Spinal cord (tissue), 10 donors: Measurements from ENCODE around the gene AHSG. TPM values are rescaled to one million over a fixed set of nuclear protein-coding genes. Genes with fewer than 3 reads are reported as not detected.

Source experiments
- DNase-seq, 6 donors: peaks; one replicate each; pipeline versions ENCODE4 v3.0.0 to v3.0.0-alpha.2; 2013 to 2015; ENCODE audit warnings: low spot score in 6 of 6, low read depth in 4 of 6
- H3K27ac ChIP-seq: one replicate; pipeline ENCODE4 v1.5.1; 2013; ENCODE audit warnings: low read depth, low read length, control low read depth
- H3K27me3 ChIP-seq: one replicate; pipeline ENCODE4 v1.6.1; 2013; ENCODE audit warnings: low read length; ENCODE audit not compliant: control insufficient read depth, insufficient read depth
- H3K36me3 ChIP-seq: one replicate; pipeline ENCODE4 v1.6.1; 2013; ENCODE audit warnings: low read length; ENCODE audit not compliant: control insufficient read depth, insufficient read depth
- H3K4me1 ChIP-seq: one replicate; pipeline ENCODE4 v1.6.1; 2013; ENCODE audit warnings: low read length; ENCODE audit not compliant: control insufficient read depth, insufficient read depth
- H3K4me3 ChIP-seq: one replicate; pipeline ENCODE4 v1.5.1; 2013; ENCODE audit warnings: low read depth, low read length, control low read depth
- H3K9me3 ChIP-seq: one replicate; pipeline ENCODE4 v1.6.1; 2013; ENCODE audit warnings: low read length; ENCODE audit not compliant: control insufficient read depth, insufficient read depth
- WGBS: methylation state at CpG from one replicate; pipeline ENCODE4 v1.1.5; 2013; ENCODE audit warnings: missing lambda C conversion rate; ENCODE audit not compliant: insufficient coverage; 5-methylcytosine and 5-hydroxymethylcytosine counted together
- polyA plus RNA-seq, 2 donors: library from polyadenylated mRNA; unstranded; fragments of 120-200 nt; gene quantifications; one replicate each; pipeline ENCODE4 v1.2.1, GENCODE V29; 2013; ENCODE audit not compliant: insufficient read length in 2 of 2
- total RNA-seq, 2 donors: library from RNA; depleted of rRNA in 1 of 2; stranded (reverse); fragments of 120-200 nt in 1 of 2; fragments of >200 nt in 1 of 2; gene quantifications; one replicate each; pipeline versions ENCODE4 v1.2.3 to v1.2.4, GENCODE V29; 2013 to 2014
- donor health status: healthy.

AHSG gene
- total and polyA plus RNA-seq, 4 donors, result 0.27 to 1.5 (median 0.42) TPM; not detected in 1

DNA sequence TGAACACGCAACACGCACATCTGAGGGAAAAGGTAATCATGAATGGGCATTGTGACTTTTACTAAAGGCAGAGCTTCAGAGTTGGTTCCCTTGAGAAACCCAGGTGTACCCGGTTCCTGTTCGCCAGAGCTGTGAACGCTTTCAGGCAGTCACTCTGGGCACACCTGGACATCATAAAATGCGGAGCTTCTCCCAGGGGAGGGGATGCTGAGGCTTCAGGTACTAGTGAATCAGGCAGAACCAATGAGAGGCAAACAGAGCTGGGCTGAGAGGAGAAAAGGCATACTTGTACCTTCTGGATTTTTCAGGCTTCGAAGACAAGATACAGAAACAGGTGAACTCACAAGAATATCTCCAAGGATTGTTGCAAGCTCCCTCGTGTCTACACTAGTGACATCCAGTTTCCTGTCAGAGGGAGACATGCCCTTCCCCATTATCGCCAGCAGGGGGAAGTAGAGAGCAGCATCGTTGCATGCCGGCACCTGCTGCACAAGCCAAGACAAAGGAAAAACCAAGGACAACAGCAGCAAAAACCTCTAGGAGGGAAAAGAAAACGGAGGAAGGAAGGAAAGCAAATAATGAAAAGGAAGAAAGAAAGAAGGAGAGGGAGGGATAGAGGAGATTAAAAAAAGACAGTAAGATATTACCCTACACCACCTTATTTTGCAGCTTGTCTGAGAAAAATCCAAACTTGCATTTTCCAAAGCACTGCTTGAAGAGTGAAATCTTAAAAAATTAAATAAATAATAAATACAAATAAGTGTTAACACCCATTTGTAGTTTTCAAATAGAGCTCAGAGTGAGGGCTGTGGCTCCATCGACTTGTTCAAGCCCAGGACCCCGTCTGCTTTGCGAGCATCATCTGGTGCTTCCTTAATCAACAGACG is 2.0 kb downstream of the AHSG start:
- DNase-seq, result peak; percentile 68 to 97 (median 78)
- no peaks in the 10 kb centered on the region for H3K9me3 ChIP-seq
- H3K4me1 ChIP-seq, result peaks cover 22% of the 10 kb centered on the region
- 48% methylated on average over 13 of the region's 16 CpGs for WGBS
- peaks cover 7% of the 10 kb centered on the region for H3K27me3 ChIP-seq
- H3K36me3 ChIP-seq, result no peaks in the 10 kb centered on the region
- H3K4me3 ChIP-seq, result no peak overlapping the region
- H3K27ac ChIP-seq, result no peak overlapping the region

DNA sequence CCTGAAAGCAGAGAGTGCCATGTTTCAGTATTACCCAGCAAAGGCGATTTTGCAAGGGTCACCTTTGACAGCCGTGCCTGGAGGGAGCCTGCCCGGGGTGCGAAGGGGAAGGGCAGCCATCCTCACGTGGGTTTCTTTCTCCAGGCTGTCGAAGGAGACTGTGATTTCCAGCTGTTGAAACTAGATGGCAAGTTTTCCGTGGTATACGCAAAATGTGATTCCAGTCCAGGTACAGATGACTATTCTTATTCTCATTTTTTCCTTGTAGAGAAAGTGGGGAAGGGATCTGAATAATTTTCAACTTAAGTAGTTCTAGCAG is 3.4 kb downstream of the AHSG start:
- Histone ChIP-seq H3K4me3 (no peak overlapping the region), H3K9me3 (no peaks in the 10 kb centered on the region), H3K36me3 (no peaks in the 10 kb centered on the region), H3K27me3 (peaks cover 9% of the 10 kb centered on the region), H3K27ac (no peak overlapping the region), H3K4me1 (peaks cover 22% of the 10 kb centered on the region)
- no peak for DNase-seq
- WGBS, result 87% methylated on average over 6 of the region's 8 CpGs

DNA sequence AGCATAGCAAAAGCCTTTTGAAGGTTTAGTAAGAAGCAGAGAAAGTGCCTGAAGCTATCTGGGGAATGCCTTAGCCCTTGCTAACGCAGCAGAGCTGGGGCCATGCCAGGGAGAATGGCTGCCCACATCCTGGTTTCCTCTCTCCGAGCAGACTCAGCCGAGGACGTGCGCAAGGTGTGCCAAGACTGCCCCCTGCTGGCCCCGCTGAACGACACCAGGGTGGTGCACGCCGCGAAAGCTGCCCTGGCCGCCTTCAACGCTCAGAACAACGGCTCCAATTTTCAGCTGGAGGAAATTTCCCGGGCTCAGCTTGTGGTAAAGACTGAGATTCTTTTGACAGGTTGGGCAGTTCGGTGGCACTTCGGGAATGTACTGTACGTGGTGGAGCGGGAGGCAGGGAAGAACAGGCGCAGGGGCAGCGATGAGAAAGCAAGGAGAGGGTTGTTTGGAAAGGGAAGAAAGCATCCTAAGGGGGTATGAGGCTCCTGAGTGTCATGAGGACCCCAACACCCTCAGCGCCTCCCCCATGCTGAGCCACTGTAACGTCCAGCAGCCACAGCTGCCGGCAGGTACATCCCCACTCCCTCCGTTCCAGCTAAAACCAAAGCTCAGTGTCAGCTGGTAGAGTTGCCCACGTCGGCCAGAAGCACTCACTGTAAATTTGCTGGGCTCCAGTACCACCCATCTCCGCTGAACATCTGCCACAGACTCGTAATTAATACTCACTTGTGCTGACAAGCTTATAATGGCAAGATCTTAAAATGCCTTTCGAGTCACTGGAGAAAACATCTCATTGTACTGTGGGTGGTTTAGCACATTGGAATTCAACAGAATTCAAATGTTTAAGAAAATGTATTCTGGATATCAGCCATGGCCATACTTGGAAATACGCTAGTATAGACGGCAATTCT is 4.4 kb downstream of the AHSG start:
- peak overlapping the region; percentile 14 for H3K4me3 ChIP-seq
- peaks cover 9% of the 10 kb centered on the region for H3K27me3 ChIP-seq
- H3K36me3 ChIP-seq, result no peaks in the 10 kb centered on the region
- DNase-seq, result peak in 5 of 6 donors; percentile 22 to 84 (median 35)
- no peak overlapping the region for H3K27ac ChIP-seq
- WGBS, result 9% methylated on average over 25 of the region's 31 CpGs
- H3K9me3 ChIP-seq, result no peaks in the 10 kb centered on the region
- H3K4me1 ChIP-seq, result peaks cover 22% of the 10 kb centered on the region

DNA sequence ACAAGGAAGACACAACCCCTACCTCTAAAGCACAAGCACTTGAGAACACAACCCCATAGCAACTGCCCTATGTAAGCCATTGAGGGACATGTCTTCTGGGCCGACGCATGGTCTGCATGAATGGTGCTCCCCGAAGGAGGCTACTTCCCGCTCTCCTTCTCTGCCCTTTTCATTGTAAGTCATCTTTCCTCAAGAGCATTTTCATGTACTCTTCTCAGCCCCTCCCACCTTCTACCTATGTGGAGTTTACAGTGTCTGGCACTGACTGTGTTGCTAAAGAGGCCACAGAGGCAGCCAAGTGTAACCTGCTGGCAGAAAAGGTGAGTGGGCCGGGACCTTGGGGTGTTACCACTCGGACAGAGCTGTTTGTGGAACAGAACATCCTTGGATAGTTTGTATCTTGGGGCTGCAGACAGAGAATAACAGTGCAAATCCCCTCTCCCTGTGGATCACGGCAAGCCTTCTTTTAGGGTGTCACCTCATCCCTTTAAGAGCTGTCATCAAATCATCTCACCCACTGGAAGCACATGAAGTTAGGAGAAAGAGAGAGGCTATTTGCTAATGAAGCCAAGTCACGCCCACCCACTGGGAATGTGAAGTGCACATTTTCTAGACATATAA is 5.6 kb downstream of the AHSG start:
- WGBS, result 90% methylated on average over 4 of the region's 8 CpGs
- H3K27me3 ChIP-seq, result peaks cover 9% of the 10 kb centered on the region
- no peak overlapping the region for H3K27ac ChIP-seq
- H3K36me3 ChIP-seq, result no peaks in the 10 kb centered on the region
- peaks cover 22% of the 10 kb centered on the region for H3K4me1 ChIP-seq
- no peaks in the 10 kb centered on the region for H3K9me3 ChIP-seq
- no peak for DNase-seq
- H3K4me3 ChIP-seq, result no peak overlapping the region

DNA sequence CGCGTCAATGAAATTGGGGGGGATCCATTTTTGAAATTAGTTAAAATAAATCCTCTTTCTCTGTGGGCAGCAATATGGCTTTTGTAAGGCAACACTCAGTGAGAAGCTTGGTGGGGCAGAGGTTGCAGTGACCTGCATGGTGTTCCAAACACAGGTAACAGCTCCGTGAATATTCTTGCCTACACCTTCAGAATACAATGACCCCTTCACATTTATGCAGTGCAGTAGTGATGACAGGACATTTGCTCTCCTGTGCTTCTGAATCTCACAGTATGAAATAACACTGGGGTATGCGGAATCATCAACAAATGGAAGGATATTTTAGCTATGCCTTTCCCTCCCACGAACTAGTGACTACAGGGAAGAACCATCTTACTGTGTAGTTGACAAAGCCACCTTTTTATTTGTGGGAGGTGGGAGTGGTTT is 6.9 kb downstream of the AHSG start:
- H3K9me3 ChIP-seq, result no peaks in the 10 kb centered on the region
- no peaks in the 10 kb centered on the region for H3K36me3 ChIP-seq
- H3K27ac ChIP-seq, result no peak overlapping the region
- WGBS, result 100% methylated on average over 2 of the region's 5 CpGs
- DNase-seq, result no peak
- H3K4me1 ChIP-seq, result peaks cover 18% of the 10 kb centered on the region
- no peak overlapping the region for H3K4me3 ChIP-seq
- H3K27me3 ChIP-seq, result peaks cover 9% of the 10 kb centered on the region

DNA sequence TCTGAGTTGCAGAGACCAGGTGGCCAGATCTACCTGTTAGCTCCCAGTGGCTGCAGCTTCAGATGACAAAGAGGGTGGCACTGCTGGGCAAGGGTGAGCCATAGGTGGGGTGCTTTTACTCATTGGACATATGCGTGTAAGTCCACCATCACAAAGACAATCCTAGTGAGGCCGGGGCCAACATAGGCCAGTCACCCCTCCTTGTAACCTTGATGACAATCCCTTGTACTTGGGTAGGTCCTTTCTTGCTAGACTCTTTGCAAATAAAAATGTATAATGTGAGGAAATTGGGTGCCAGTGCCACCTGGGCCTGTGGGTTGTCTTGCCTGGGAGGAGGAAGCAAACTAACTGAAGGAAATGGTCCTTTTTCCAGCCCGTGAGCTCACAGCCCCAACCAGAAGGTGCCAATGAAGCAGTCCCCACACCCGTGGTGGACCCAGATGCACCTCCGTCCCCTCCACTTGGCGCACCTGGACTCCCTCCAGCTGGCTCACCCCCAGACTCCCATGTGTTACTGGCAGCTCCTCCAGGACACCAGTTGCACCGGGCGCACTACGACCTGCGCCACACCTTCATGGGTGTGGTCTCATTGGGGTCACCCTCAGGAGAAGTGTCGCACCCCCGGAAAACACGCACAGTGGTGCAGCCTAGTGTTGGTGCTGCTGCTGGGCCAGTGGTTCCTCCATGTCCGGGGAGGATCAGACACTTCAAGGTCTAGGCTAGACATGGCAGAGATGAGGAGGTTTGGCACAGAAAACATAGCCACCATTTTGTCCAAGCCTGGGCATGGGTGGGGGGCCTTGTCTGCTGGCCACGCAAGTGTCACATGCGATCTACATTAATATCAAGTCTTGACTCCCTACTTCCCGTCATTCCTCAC is 7.6 kb downstream of the AHSG start:
- Histone ChIP-seq H3K27me3 (peaks cover 9% of the 10 kb centered on the region), H3K9me3 (no peaks in the 10 kb centered on the region), H3K36me3 (no peaks in the 10 kb centered on the region), H3K4me3 (no peak overlapping the region), H3K27ac (no peak overlapping the region), H3K4me1 (peaks cover 14% of the 10 kb centered on the region)
- WGBS, result 94% methylated on average over 12 of the region's 17 CpGs
- DNase-seq, result no peak

DNA sequence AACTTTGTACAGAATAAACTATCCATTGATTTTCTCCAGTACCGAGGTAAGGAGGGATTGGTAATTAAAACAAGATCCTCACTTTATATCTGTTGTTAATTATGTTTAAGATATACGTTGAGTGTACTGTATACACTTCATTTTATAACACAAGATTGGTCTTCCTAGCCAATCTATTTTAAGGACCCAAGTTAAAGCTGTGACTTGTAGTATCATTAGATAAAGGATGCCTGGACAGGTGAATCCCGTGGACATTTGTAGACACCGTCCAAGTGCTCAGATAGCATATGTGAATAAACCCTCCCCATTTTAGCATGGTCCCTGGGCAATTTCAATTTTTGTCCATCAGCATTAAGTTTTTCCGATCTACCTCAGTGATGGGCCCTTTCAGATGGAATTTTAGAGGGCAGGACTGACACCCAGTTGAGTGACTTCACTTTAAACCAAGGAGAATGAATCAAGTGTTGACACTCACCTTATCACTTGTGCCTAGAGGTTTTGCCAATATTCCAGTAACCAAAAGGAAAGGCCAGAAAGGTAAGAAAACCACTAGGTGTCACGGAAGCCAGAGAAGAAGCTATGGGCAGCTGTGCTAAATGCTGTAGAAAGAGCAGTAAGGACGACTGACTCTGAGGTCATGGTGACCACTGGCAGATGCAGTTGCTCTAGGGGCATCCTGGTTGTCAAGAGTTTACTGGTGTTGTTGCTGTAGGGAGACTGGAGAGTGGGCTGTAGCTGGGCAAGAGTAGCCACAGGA is 9.2 kb downstream of the AHSG start:
- WGBS, result 86% methylated on average over 3 of the region's 7 CpGs
- H3K27ac ChIP-seq, result no peak overlapping the region
- peaks cover 6% of the 10 kb centered on the region for H3K4me1 ChIP-seq
- DNase-seq, result no peak
- no peaks in the 10 kb centered on the region for H3K9me3 ChIP-seq
- no peak overlapping the region for H3K4me3 ChIP-seq
- H3K27me3 ChIP-seq, result peaks cover 8% of the 10 kb centered on the region
- no peaks in the 10 kb centered on the region for H3K36me3 ChIP-seq

DNA sequence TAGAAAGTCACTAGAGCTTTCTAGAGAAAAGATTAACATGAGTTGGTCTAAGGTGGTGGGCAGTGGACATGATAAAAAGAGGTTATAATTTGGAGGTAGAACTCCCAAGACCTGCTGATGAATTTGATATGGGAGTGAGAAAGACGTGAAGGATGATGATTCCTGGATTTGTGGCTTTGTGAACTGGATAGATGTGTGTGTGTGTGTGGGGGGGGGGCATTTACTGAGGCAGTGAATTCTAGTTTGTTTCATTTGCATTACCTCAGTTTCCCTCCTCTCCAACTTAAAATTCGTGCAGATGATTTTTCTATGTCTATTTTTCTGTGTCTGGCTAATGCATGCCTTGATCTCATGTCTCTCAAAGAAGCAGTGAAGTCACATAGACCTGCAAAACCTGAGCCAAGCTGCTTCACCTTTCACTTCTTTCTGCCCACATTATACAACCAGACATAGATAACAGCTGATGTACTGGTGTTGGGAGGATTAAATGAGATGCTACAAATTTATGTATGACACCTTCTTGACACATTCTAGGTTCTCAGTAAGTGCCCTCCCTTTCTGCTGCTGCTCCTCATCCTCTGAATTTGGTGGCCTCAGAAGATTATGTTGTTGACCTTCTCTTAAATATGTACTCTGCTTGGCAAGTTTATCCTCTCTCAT is 9.9 kb downstream of the AHSG start:
- Histone ChIP-seq H3K27me3 (peaks cover 6% of the 10 kb centered on the region), H3K4me3 (no peak overlapping the region), H3K4me1 (no peaks in the 10 kb centered on the region), H3K9me3 (no peaks in the 10 kb centered on the region), H3K36me3 (no peaks in the 10 kb centered on the region), H3K27ac (no peak overlapping the region)
- no peak for DNase-seq
- WGBS, result 100% methylated on average over 1 of the region's 2 CpGs
